Lower lobe of right lung (tissue), 2 donors: Measurements from ENCODE around the gene MYRIP. TPM values are rescaled to one million over a fixed set of nuclear protein-coding genes. Genes with fewer than 3 reads are reported as not detected.

Experiments used
- ATAC-seq, 2 donors: fragments of 200-7000 bp; cut with Tn5 transposase; one replicate each; pipeline ENCODE4 v1.9.1; 2020 to 2022; ENCODE audit warnings: mild to moderate bottlenecking in 2 of 2, moderate library complexity in 2 of 2
- DNase-seq: peaks from one replicate; pipeline ENCODE4 v3.0.0-alpha.2; 2020
- H3K27ac ChIP-seq: fragments of 200-600 bp; one replicate; pipeline ENCODE4 v1.8.0; 2022
- H3K27me3 ChIP-seq: fragments of 200-600 bp; one replicate; pipeline ENCODE4 v1.8.0; 2022; ENCODE audit warnings: low read depth
- H3K36me3 ChIP-seq: fragments of 200-600 bp; one replicate; pipeline ENCODE4 v1.8.0; 2022; ENCODE audit warnings: mild to moderate bottlenecking
- H3K4me1 ChIP-seq: fragments of 200-600 bp; one replicate; pipeline ENCODE4 v1.8.0; 2022
- H3K4me3 ChIP-seq: fragments of 200-600 bp; one replicate; pipeline ENCODE4 v1.8.0; 2022; ENCODE audit warnings: mild to moderate bottlenecking
- H3K9me3 ChIP-seq: fragments of 200-600 bp; one replicate; pipeline ENCODE4 v1.8.0; 2022
- intact Hi-C: fragments of 100-400 bp; cut with DNase I; formaldehyde crosslinking; loops from one replicate; pipeline ENCODE4 v1.11.0; 2022
- total RNA-seq: library from RNA; stranded (reverse); fragmentation: NEBNext Ultra II Directional; extraction: Animal tissue kit (Norgen Biotek cat#: 25700); gene quantifications from one replicate; pipeline ENCODE4 v1.2.1, GENCODE V29; 2021
- TF ChIP-seq, protein P1 (sequence below): fragments of 200-600 bp; IDR thresholded peaks from one replicate; pipeline ENCODE4 v1.8.0; 2022; ENCODE audit warnings: antibody characterized with exemption, mild to moderate bottlenecking
- donor health status: DM: no; HTN: yes; CAD: no; lungs with severe emphysema.

MYRIP gene
- total RNA-seq, 1 donor from 2014 or later, result 1.8 TPM

DNA sequence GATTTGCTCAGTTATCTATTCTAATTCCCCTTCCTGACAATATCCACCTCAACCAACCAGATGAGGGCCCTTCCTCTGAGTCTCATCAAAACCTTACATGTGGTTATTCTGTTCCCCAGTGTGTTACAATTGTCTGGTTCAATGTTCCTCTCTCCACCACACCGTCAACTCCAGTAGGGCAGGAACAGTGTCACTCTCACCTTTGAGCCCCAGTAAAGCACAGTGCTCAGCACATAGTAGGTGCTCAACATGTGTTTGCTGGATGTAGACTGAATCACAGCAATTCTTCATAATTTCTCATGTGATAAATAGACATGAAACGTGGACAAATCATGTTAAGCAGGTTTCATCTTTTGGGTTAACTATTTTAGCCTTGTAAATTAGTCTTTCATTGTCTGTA, 397.1 kb downstream of the MYRIP start:
- H3K4me3 ChIP-seq, result no peak overlapping the region
- TF ChIP-seq, protein P1, sequence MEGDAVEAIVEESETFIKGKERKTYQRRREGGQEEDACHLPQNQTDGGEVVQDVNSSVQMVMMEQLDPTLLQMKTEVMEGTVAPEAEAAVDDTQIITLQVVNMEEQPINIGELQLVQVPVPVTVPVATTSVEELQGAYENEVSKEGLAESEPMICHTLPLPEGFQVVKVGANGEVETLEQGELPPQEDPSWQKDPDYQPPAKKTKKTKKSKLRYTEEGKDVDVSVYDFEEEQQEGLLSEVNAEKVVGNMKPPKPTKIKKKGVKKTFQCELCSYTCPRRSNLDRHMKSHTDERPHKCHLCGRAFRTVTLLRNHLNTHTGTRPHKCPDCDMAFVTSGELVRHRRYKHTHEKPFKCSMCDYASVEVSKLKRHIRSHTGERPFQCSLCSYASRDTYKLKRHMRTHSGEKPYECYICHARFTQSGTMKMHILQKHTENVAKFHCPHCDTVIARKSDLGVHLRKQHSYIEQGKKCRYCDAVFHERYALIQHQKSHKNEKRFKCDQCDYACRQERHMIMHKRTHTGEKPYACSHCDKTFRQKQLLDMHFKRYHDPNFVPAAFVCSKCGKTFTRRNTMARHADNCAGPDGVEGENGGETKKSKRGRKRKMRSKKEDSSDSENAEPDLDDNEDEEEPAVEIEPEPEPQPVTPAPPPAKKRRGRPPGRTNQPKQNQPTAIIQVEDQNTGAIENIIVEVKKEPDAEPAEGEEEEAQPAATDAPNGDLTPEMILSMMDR, result no peak
- DNase-seq, result no peak
- no peaks in the 10 kb centered on the region for H3K27me3 ChIP-seq
- no peaks in the 10 kb centered on the region for H3K36me3 ChIP-seq
- intact Hi-C loops, result no loop called here
- H3K27ac ChIP-seq, result no peak overlapping the region
- ATAC-seq, result no peak
- H3K9me3 ChIP-seq, result no peaks in the 10 kb centered on the region
- H3K4me1 ChIP-seq, result no peaks in the 10 kb centered on the region

- TF ChIP-seq, protein P1, result no peak
- H3K4me3 ChIP-seq, result no peak overlapping the region
- no peak overlapping the region for H3K27ac ChIP-seq
- H3K36me3 ChIP-seq, result no peaks in the 10 kb centered on the region
- H3K9me3 ChIP-seq, result no peaks in the 10 kb centered on the region
- intact Hi-C loops, result no loop called here
- DNase-seq (no peak), ATAC-seq (no peak)
- H3K27me3 ChIP-seq, result no peaks in the 10 kb centered on the region
- no peaks in the 10 kb centered on the region for H3K4me1 ChIP-seq
Observed at GRCh38 chr3:40207796-40208195, 398.4 kb downstream of the MYRIP start.

DNA sequence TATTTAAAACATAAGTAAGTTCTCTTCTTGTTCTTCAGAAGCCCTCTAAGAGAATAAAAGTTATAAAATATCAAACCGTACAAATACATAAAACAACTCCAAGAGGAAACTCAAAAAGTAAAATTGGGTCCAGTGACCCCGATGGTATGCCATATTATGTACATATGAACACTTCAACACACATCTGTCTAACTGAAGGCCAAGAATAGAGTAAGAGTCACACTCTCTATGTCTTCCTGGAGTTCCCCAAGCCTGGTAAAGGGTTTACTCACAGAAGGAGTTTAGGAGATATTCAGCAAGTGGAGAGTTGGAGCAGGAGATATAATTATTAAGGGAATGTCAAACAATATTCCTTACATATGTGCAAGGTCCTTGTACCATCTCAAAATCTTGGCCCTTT, 398.8 kb downstream of the MYRIP start:
- ATAC-seq, result no peak
- Histone ChIP-seq H3K36me3 (no peaks in the 10 kb centered on the region), H3K4me1 (no peaks in the 10 kb centered on the region), H3K27ac (no peak overlapping the region), H3K4me3 (no peak overlapping the region), H3K9me3 (no peaks in the 10 kb centered on the region), H3K27me3 (no peaks in the 10 kb centered on the region)
- TF ChIP-seq, protein P1, result no peak
- intact Hi-C loops, result no loop called here
- no peak for DNase-seq

- no peak overlapping the region for H3K27ac ChIP-seq
- no peaks in the 10 kb centered on the region for H3K4me1 ChIP-seq
- no peak for ATAC-seq
- H3K36me3 ChIP-seq, result no peaks in the 10 kb centered on the region
- DNase-seq, result no peak
- no peaks in the 10 kb centered on the region for H3K27me3 ChIP-seq
- TF ChIP-seq, protein P1, result no peak
- H3K9me3 ChIP-seq, result no peaks in the 10 kb centered on the region
- intact Hi-C loops, result no loop called here
- H3K4me3 ChIP-seq, result no peak overlapping the region
Observed at GRCh38 chr3:40211579-40211978, 402.2 kb downstream of the MYRIP start.

DNA sequence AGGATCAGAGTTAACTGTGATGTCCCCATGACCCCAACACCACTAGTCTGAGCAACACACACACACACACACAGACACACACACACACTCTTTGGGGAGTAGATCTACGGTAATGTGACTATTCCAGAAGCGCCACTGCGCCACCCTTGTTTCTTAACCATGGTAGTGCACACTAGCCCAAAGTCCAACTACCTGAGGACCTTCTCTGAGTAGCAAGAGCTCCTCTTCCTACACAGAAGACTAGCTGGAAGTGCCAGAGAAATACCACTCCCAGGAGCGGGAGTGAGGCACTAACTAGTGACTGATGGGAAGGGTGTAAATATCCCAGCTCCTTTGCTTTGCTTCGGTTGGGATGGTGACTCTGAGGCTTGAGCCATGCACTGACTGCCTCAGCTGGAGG, 404.1 kb downstream of the MYRIP start:
- no peaks in the 10 kb centered on the region for H3K27me3 ChIP-seq
- no peaks in the 10 kb centered on the region for H3K36me3 ChIP-seq
- H3K9me3 ChIP-seq, result no peaks in the 10 kb centered on the region
- intact Hi-C loops, result no loop called here
- no peak overlapping the region for H3K27ac ChIP-seq
- TF ChIP-seq, protein P1, result no peak
- ATAC-seq (no peak), DNase-seq (no peak)
- H3K4me3 ChIP-seq, result no peak overlapping the region
- no peaks in the 10 kb centered on the region for H3K4me1 ChIP-seq

DNA sequence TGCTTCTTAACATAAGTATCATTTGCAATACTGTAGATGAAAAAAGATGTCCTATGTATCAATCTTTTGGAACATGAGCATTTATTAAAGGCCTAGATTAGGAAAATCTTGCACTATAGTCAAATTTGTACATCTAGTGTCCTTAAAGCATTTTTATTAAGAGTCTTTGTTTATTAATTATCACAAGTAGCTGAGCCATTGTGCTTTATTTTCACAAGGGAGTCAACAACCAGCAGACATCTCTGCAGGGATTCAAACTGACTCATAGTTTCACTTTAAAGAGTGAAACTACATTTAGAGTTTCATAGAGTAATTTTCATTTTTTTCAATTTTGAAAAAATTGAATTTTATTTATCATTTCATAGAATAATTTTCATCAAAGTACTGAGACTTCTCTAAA, 405.6 kb downstream of the MYRIP start:
- no peaks in the 10 kb centered on the region for H3K9me3 ChIP-seq
- H3K36me3 ChIP-seq, result no peaks in the 10 kb centered on the region
- H3K4me1 ChIP-seq, result no peaks in the 10 kb centered on the region
- no peak for ATAC-seq
- no peak overlapping the region for H3K27ac ChIP-seq
- H3K4me3 ChIP-seq, result no peak overlapping the region
- DNase-seq, result no peak
- no peaks in the 10 kb centered on the region for H3K27me3 ChIP-seq
- intact Hi-C loops, result no loop called here
- TF ChIP-seq, protein P1, result no peak
